Muscle layer of colon (tissue), 2 donors: Measurements from ENCODE around the gene ACE2.

ENCODE experiments used
- H3K27ac ChIP-seq: one replicate; pipeline ENCODE4 v1.7.0; 2013; ENCODE audit warnings: low read depth, mild to moderate bottlenecking, low read length, moderate library complexity
- H3K27me3 ChIP-seq, 2 donors: one replicate each; pipeline ENCODE4 v1.7.0; 2013; ENCODE audit warnings: low read length in 2 of 2, mild to moderate bottlenecking in 2 of 2; ENCODE audit not compliant: insufficient read depth in 2 of 2, control insufficient read depth in 1 of 2
- H3K36me3 ChIP-seq: one replicate; pipeline ENCODE4 v1.7.0; 2013; ENCODE audit warnings: mild to moderate bottlenecking, low read length; ENCODE audit not compliant: insufficient read depth
- H3K4me1 ChIP-seq: one replicate; pipeline ENCODE4 v1.7.0; 2013; ENCODE audit warnings: mild to moderate bottlenecking, low read length; ENCODE audit not compliant: insufficient read depth
- H3K4me3 ChIP-seq, 2 donors: one replicate each; pipeline ENCODE4 v1.7.0; 2013; ENCODE audit warnings: low read length in 2 of 2, low read depth in 1 of 2, mild to moderate bottlenecking in 1 of 2, moderate library complexity in 1 of 2
- H3K9ac ChIP-seq: one replicate; pipeline ENCODE4 v1.7.0; 2013; ENCODE audit warnings: low read length
- H3K9me3 ChIP-seq: one replicate; pipeline ENCODE4 v1.7.0; 2013; ENCODE audit warnings: mild to moderate bottlenecking, low read length
- donor health status: abdominal sarcoma.
- donor health status: Adenocarcinoma of cecum.

Gene ACE2

GRCh38 chrX:15530318-15530717 lies 70.4 kb downstream of the ACE2 start:
- no peaks in the 10 kb centered on the region for H3K36me3 ChIP-seq
- no peaks in the 10 kb centered on the region for H3K9me3 ChIP-seq
- no peak overlapping the region for H3K9ac ChIP-seq
- no peak overlapping the region for H3K27ac ChIP-seq
- H3K4me1 ChIP-seq: no peaks in the 10 kb centered on the region
- peaks cover 3 to 7% of the 10 kb centered on the region in 2 donors for H3K27me3 ChIP-seq
- no peak overlapping the region for H3K4me3 ChIP-seq

- no peak overlapping the region for H3K27ac ChIP-seq
- no peak overlapping the region for H3K4me3 ChIP-seq
- no peak overlapping the region for H3K9ac ChIP-seq
- H3K36me3 ChIP-seq: no peaks in the 10 kb centered on the region
- peaks cover 3 to 7% of the 10 kb centered on the region in 2 donors for H3K27me3 ChIP-seq
- no peaks in the 10 kb centered on the region for H3K9me3 ChIP-seq
- H3K4me1 ChIP-seq: no peaks in the 10 kb centered on the region
Observed at GRCh38 chrX:15529165-15529564, 71.6 kb downstream of the ACE2 start.

- H3K36me3 ChIP-seq: no peaks in the 10 kb centered on the region
- peaks cover 0 to 7% of the 10 kb centered on the region in 2 donors for H3K27me3 ChIP-seq
- no peaks in the 10 kb centered on the region for H3K9me3 ChIP-seq
- H3K4me1 ChIP-seq: no peaks in the 10 kb centered on the region
- no peak overlapping the region for H3K9ac ChIP-seq
- H3K27ac ChIP-seq: no peak overlapping the region
- H3K4me3 ChIP-seq: no peak overlapping the region
Observed at GRCh38 chrX:15525664-15526416, 74.9 kb downstream of the ACE2 start.

- Histone ChIP-seq H3K27me3 (no peaks in the 10 kb centered on the region), H3K9ac (no peak overlapping the region), H3K36me3 (no peaks in the 10 kb centered on the region), H3K9me3 (no peaks in the 10 kb centered on the region), H3K27ac (no peak overlapping the region), H3K4me3 (no peak overlapping the region), H3K4me1 (no peaks in the 10 kb centered on the region)
Observed at GRCh38 chrX:15524417-15524816, 76.3 kb downstream of the ACE2 start.

GRCh38 chrX:15523088-15523487 lies 77.7 kb downstream of the ACE2 start:
- no peak overlapping the region for H3K4me3 ChIP-seq
- no peak overlapping the region for H3K27ac ChIP-seq
- no peaks in the 10 kb centered on the region for H3K4me1 ChIP-seq
- H3K27me3 ChIP-seq: no peaks in the 10 kb centered on the region
- no peaks in the 10 kb centered on the region for H3K36me3 ChIP-seq
- H3K9me3 ChIP-seq: no peaks in the 10 kb centered on the region
- H3K9ac ChIP-seq: no peak overlapping the region

GRCh38 chrX:15522464-15522863 lies 78.3 kb downstream of the ACE2 start:
- Histone ChIP-seq H3K9me3 (no peaks in the 10 kb centered on the region), H3K27me3 (no peaks in the 10 kb centered on the region), H3K36me3 (no peaks in the 10 kb centered on the region), H3K9ac (no peak overlapping the region), H3K4me3 (no peak overlapping the region), H3K4me1 (no peaks in the 10 kb centered on the region), H3K27ac (no peak overlapping the region)

GRCh38 chrX:15515931-15516330 lies 84.8 kb downstream of the ACE2 start:
- H3K9me3 ChIP-seq: no peaks in the 10 kb centered on the region
- no peaks in the 10 kb centered on the region for H3K27me3 ChIP-seq
- H3K27ac ChIP-seq: no peak overlapping the region
- no peak overlapping the region for H3K9ac ChIP-seq
- H3K4me3 ChIP-seq: no peak overlapping the region
- H3K4me1 ChIP-seq: no peaks in the 10 kb centered on the region
- H3K36me3 ChIP-seq: no peaks in the 10 kb centered on the region

- Histone ChIP-seq H3K9ac (no peak overlapping the region), H3K36me3 (no peaks in the 10 kb centered on the region), H3K27me3 (no peaks in the 10 kb centered on the region), H3K27ac (no peak overlapping the region), H3K4me3 (no peak overlapping the region), H3K4me1 (no peaks in the 10 kb centered on the region), H3K9me3 (no peaks in the 10 kb centered on the region)
Observed at GRCh38 chrX:15514279-15514678, 86.5 kb downstream of the ACE2 start.

GRCh38 chrX:15512401-15512965 lies 88.3 kb downstream of the ACE2 start:
- Histone ChIP-seq H3K9ac (no peak overlapping the region), H3K36me3 (no peaks in the 10 kb centered on the region), H3K4me1 (no peaks in the 10 kb centered on the region), H3K9me3 (no peaks in the 10 kb centered on the region), H3K4me3 (no peak overlapping the region), H3K27ac (no peak overlapping the region), H3K27me3 (no peaks in the 10 kb centered on the region)

GRCh38 chrX:15511563-15511962 lies 89.2 kb downstream of the ACE2 start:
- H3K9me3 ChIP-seq: no peaks in the 10 kb centered on the region
- no peaks in the 10 kb centered on the region for H3K4me1 ChIP-seq
- H3K27ac ChIP-seq: no peak overlapping the region
- no peaks in the 10 kb centered on the region for H3K36me3 ChIP-seq
- no peak overlapping the region for H3K4me3 ChIP-seq
- no peaks in the 10 kb centered on the region for H3K27me3 ChIP-seq
- H3K9ac ChIP-seq: no peak overlapping the region
